ENCODE measurements around the gene TENT4B. TPM values are rescaled to one million over a fixed set of nuclear protein-coding genes. Genes with fewer than 3 reads are reported as not detected.
"Not testable (repeated sequence)": the region's sequence is repeated elsewhere in the genome, so short reads cannot be mapped to it uniquely, and the experiment has no call there.

The TENT4B gene
- total RNA-seq: 5.2 and 7.7 TPM in 2 replicates

- DNase-seq (ENCODE audit: low read depth in 2 of 2): peak; percentile 83 to 87
Measured at GRCh38 chr16:50152807-50153595, at the start of gene TENT4B. TSS of gene TENT4B (plus strand) at chr16:50153306. CDS start at chr16:50153622, 316 bp downstream.

DNA sequence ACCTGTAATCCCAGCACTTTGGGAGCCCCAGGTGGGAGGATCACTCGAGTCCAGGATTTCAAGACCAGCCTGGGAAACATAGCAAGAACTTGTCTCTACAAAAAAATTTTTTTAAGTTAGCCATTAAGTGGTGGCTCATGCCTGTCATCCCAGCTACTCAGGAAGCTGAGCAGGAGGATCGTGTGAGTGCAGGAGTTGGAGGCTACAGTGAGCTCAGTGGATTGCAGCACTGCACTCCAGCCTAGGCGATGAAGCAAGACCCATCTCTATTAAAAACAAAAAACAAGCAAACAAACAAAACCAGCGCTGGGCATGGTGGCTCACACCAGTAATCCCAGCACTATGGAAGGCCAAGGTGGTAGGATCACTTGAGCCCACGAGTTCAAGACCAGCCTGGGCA lies 49.3 kb upstream of the TENT4B start:
- no peak for DNase-seq (ENCODE audit: low read depth in 2 of 2)

DNA sequence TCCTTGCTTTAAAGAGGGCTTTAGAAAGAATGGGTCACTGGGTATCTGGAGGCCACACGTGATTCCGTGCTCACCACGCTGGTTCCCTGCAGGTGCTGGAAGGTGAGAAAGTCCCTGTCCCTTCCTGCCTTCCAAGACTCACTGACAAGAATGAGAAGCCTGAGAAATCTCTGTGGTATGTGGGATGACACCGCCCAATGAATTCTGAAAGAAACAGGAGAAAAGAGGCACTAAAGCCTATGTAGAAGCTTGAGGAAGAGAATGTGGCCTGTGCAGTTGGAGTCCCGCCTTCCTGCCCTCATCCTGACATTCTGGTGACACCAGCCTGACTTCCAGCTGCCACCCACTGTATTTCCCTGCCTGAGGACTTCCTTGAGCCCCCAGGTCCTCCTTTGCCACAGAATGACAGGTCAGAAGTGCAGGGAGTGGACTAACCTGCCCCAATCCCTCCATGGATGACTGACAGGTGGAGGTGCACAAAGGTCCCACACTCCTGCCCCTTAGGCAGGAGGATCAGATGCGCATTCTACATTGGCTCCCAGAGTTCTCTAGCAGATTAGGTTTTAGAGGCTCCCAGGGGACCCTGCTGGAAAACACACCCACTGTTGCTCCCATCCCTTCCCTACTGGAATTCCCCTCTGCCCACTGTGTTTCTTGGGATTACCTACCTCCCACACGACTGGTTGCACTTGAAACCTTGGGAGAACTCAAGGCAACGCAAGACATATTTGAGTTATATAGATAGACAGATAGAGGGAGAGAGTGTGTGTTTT lies 38.6 kb upstream of the TENT4B start:
- no peak for DNase-seq (ENCODE audit: low read depth in 2 of 2)

- no peak for DNase-seq (ENCODE audit: low read depth in 2 of 2)
Measured at GRCh38 chr16:50120711-50121110, 32.4 kb upstream of the TENT4B start.

DNA sequence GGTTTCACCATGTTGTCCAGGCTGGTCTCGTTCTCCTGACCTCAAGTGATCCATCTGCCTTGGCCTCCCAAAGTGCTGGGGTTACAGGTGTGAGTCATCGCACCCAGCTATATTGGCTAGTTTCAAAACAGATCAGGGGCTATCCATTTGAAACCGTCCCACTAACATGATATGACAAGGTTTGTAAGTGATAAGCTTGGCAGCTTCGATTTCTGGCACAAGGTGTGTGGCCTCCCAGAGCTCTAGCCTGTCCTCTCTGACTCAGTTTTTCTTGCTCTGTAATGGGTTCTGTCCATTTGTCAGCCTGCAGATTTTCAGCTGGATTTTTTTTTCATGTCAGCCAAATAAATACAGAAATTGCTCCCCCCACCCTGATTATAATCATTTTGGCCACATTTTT lies 31.8 kb upstream of the TENT4B start:
- no peak for DNase-seq (ENCODE audit: low read depth in 2 of 2)

DNA sequence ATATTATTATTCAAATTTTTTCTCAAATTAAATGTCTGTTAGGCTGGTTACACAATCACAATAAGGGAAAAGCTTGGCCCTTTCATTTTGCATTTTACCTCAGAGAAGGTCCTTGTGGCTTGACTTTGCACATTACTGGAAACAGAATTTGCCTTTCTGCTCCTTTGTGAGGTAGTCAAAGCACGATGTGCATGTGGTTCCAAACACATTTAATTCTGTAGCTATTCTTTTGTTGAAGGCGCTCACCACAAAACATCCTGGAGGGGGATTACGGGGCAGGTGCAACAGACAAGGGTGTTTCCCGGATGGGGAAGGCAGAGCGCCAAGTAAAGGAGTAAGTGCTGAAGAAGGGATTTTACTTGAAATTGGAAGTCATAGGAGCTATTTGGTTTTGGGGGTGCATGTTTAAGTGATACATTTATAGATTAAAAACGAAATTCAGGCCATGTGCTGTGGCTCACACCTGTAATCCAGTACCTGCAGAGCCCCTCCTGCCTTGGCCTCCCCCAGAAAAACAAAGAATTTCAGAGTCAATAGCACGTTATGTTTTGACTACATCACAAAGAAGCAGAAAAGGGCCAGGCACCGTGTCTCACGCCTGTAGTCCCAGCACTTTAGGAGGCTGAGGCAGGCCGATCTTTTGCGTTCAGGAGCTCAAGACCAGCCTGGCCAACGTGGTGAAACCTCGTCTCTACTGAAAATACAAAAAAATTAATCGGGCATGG lies 31.2 kb upstream of the TENT4B start:
- DNase-seq (ENCODE audit: low read depth in 2 of 2): no peak

DNA sequence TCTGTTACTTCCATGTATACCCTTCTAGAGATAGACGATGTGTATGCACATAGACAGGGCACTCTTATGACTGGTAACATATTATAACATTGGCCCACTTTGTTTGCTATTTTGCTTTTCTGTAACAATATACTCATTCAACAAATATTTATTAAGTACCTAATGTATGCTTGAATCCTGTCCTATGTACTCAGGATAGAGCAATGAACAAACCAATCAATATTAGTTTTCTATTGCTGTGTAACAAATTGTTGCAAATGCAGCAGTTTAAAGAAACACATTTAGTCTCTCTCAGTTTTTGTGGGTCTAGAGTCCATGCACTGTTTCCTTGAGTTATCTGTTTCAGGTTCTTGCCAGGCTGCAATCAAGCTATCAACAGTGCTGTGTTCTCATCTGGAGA lies 29.7 kb upstream of the TENT4B start:
- no peak for DNase-seq (ENCODE audit: low read depth in 2 of 2)

DNA sequence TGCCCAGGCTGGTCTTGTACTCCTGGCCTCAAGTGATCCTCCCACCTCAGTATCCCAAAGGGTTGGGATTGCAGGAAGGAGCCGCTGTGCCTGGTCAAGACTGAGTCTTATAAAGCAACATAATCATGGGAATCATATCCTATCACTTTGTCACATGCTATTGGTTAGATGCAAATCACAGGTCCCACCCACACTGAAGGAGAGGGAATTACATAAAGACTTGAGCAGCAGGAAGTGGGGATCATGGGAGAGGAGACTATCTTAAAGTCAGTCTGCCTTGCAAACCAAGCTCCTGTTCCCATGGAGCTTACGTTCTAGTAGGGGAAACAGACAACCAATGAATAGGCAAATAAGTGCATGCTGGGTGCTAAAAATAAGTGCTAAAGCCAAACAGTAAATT lies 28.3 kb upstream of the TENT4B start:
- no peak for DNase-seq (ENCODE audit: low read depth in 2 of 2)

DNA sequence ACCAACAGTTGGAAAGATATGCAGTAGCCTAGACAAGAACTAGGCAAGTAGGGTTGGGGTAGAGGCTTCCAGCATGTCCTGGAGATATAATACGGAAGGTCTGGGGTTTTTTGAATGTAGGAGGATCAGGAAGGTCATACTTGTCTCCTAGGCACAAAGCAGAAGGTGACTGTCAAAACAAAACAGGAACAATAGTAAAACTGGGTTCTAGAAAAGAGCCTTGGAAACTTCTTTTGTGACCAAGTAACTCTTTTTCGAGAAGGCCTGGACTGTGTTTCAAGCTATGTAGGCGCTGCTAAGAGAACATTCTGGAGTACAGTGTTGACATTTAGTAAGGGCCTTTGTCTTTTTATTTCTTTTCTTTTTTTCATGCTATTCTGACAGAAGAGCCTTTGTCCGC lies 26.9 kb upstream of the TENT4B start:
- no peak for DNase-seq (ENCODE audit: low read depth in 2 of 2)

- not testable (repeated sequence) for DNase-seq (ENCODE audit: low read depth in 2 of 2)
Measured at GRCh38 chr16:50132571-50132970, 20.5 kb upstream of the TENT4B start.

- DNase-seq (ENCODE audit: low read depth in 2 of 2): no peak
Measured at GRCh38 chr16:50133214-50133613, 19.9 kb upstream of the TENT4B start.

DNA sequence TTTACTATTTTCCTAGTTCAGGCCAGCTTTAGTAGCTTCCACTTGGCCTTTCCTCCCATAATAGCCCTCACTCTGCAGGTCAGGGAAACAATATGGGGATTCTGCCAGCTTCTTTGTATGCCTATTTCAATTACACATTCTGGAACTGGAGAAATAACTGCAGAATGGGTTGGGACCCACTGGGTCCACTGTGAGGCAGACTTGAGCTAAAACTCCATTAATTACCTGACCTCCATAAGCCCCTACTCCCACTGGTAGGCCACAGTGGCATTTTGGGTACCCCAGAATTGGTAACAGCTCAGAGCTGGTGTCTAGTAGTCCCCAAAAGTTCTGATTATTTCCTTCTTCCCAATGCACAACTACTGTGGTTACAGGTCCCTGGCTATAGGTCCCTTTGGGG lies 16.7 kb upstream of the TENT4B start:
- peak in 1 of 2 donors; percentile 9 for DNase-seq (ENCODE audit: low read depth in 2 of 2)

DNA sequence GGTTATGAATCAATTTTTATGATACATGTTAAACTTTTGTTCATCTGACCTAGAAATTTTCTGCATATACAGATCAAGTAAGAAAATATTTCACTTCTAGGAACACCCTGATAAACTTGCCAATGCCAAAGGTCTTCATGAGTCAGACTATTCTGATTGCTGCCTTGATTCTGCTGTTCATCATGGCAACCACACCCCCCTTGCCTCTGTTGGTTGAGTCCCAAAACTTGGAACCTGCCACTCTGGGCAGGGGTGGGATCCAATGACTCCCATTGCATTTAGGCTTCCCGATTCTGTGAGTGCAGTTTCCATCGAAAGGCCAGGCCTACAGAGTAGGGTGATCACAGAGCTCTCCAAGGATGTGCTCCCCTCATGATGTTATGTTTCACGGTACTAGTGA lies 15.8 kb upstream of the TENT4B start:
- DNase-seq (ENCODE audit: low read depth in 2 of 2): no peak

GRCh38 chr16:50139580-50139979 lies 13.5 kb upstream of the TENT4B start:
- no peak for DNase-seq (ENCODE audit: low read depth in 2 of 2)

GRCh38 chr16:50144211-50144610 lies 8.9 kb upstream of the TENT4B start:
- no peak for DNase-seq (ENCODE audit: low read depth in 2 of 2)

GRCh38 chr16:50146479-50147435 lies 6.3 kb upstream of the TENT4B start:
- DNase-seq (ENCODE audit: low read depth in 2 of 2): peak in 1 of 2 donors; percentile 12

DNA sequence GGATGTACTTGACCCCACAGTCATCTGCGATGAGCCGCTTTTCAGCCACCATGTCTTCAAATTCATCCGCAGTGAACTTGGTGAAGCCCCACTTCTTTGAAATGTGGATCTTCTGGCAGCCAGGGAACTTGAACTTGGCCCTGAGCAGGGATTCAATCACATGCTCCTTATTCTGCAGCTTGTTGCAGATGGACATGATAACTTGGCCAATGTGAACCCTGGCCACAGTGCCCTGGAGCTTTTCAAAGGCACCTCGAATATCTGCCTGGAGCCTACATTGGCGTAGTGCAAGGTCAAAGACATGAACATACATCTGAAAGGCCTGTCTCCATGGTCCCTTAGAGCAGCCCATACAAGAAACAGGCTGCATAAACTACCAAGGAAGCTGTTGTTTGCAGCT lies 1.8 kb upstream of the TENT4B start:
- no peak for DNase-seq (ENCODE audit: low read depth in 2 of 2)

- no peak for DNase-seq (ENCODE audit: low read depth in 2 of 2)
Measured at GRCh38 chr16:50151756-50152155, 1.4 kb upstream of the TENT4B start.

- DNase-seq (ENCODE audit: low read depth in 2 of 2): peak; percentile 26 to 31
Measured at GRCh38 chr16:50152351-50152806, 727 bp upstream of the TENT4B start.

GRCh38 chr16:50153596-50154419 lies 702 bp downstream of the TENT4B start:
- DNase-seq (ENCODE audit: low read depth in 2 of 2): peak; percentile 36 to 41

Measured in lung microvascular endothelial cell (primary cell).